ENCODE measurements around the gene FRY.
"Not testable (repeated sequence)": the region's sequence is repeated elsewhere in the genome, so short reads cannot be mapped to it uniquely, and the experiment has no call there.

FRY gene

DNA sequence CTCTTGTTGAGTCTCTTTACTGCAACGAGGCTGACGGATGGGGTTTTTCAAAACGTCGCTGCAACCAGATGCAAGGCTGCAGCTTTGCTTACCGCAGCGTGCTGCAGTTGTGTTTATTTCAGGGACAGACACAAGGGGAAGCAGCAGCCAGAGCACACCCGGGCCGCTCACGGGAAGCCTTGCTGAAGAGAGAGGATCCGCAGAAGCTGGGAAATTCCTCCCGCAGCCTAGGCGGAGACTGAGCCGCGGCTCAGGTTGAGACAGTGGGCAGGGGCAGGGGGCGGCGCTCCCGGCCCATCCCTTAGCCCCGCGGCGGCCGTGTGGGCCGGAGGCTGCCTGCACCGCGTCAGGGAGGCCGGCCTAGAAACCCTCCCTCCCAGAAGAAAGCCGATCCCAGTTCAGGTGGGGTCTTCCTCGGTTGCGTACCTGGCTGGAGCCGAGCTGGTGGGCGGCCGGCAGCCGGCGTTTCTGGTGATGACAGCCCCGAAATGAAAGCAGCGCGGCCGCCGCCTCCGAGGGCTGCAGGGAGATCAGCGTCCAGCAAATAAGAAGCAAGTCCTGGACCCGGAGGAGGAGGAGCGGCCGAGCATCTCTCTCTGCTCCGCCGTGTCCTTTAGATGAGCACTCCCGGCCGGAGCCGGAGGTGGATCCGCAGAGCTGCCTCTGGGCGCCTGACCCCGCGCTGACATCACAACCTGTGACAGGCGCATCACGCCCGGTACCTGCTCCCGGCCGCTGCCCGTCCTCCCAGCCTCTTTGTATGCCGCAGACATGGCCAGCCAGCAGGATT is at the start of gene FRY:
Gene FRY (plus strand): TSS at position 750 of the 790 bp plus-strand sequence. CDS start 22 bp downstream, at position 772.
- DNase-seq, result peak; percentile 42

GRCh38 chr13:31982124-31982523 is 49.5 kb upstream of the FRY start:
- in situ Hi-C loops (cut with HindIII; ENCODE audit: low pct_ligation_motif_present, low pct_unique_long_range_greater_than_20kb, low sequenced_read_pairs), result no loop called here
- peak; percentile 13 for DNase-seq

More for the DNA sequence above, at the start of gene FRY:
- in situ Hi-C loops (cut with HindIII; ENCODE audit: low pct_ligation_motif_present, low pct_unique_long_range_greater_than_20kb, low sequenced_read_pairs), result no loop called here

DNA sequence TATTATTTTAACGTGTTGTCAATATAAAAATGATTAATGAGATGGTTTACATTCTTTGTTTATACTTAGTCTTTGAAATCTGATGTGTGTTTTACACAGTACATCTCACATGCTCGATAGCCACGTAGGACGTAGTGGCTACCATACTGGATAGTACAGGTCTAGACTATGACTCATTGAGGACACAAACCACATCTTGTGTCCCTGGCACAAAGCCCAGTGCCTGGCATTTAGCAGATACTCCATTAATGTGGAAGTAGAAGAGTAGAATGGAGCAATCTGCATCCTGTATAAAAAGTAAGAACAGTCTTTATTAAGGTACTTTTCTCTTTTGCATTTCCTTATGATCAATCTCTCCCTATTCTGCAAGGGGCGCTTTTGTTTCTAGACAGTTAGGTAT is 49.0 kb upstream of the FRY start:
- peak; percentile 88 for DNase-seq
- in situ Hi-C loops (cut with HindIII; ENCODE audit: low pct_ligation_motif_present, low pct_unique_long_range_greater_than_20kb, low sequenced_read_pairs), result no loop called here

GRCh38 chr13:31983696-31984095 is 47.9 kb upstream of the FRY start:
- DNase-seq; in situ Hi-C loops (cut with HindIII; ENCODE audit: low pct_ligation_motif_present, low pct_unique_long_range_greater_than_20kb, low sequenced_read_pairs): not testable (repeated sequence)

- DNase-seq; in situ Hi-C loops (cut with HindIII; ENCODE audit: low pct_ligation_motif_present, low pct_unique_long_range_greater_than_20kb, low sequenced_read_pairs): not testable (repeated sequence)
Observed at GRCh38 chr13:31984388-31984787, 47.2 kb upstream of the FRY start.

DNA sequence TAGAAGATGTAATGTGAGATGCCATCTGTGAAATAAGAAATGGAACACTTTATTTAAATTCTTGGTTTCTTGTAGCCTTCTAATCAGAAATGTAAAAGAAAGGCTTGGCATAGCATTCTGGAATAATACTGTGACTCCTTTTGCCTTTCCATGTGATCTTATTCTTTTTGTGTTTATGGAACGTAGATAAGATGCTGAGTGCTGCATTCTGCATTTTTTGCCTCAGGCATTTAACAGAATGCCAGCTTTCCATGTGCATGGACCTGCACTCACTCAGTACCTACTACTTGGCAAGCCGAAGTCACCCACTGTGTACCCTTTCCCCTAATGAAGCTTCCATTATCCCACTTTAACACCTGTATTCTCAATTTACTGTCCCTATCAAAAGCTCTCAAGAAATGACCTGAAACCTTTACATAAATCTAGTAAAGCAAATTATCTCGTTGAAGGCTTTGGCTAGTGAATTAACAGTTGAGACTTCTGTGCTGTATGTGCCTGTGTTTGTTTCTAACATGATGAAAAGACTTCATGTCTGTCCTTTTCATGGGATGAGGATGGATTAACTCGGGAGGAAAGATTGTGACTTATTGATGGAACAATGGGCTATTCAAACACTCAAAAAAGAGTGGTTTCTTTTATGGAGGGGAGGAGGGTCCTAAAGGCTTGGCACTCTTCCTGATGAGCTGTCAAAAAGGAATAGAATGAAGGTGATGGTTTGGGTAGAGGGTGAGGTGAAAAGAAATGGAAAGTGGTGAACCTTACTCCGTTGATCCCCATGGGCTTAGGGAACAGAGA is 44.7 kb upstream of the FRY start:
- in situ Hi-C loops (cut with HindIII; ENCODE audit: low pct_ligation_motif_present, low pct_unique_long_range_greater_than_20kb, low sequenced_read_pairs), result no loop called here
- DNase-seq, result no peak

DNA sequence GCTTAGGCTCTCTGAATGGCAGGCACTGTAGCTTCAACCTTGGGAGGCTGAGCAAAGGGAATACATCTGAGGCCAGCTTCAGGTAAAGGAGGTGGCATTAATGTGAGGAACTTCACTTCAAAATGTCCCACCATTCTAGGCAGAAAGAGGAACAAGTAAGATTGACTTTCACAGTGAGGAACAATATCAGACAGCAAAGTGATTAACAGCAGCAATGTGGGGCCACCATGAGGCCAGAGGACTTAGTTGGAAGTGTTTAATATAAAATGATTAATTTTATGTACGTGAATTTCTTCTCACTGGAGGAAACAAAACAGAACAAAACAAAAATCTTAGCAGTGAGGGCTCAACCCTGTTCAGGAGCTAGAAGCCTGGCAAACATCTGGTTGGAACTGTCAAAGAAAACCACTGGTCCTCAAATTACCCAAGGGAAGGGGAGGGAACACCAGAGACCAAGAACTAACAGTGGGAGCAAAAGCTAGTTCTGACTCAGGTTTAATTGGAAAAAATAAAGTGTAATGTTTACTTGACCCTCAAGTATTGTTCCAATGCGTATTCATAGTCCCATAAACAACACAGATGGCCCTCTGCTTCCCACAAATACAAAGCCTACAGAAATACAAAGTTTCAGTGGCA is 43.9 kb upstream of the FRY start:
- no peak for DNase-seq
- in situ Hi-C loops (cut with HindIII; ENCODE audit: low pct_ligation_motif_present, low pct_unique_long_range_greater_than_20kb, low sequenced_read_pairs), result no loop called here

GRCh38 chr13:31994367-31994766 is 37.2 kb upstream of the FRY start:
- in situ Hi-C loops (cut with HindIII; ENCODE audit: low pct_ligation_motif_present, low pct_unique_long_range_greater_than_20kb, low sequenced_read_pairs), result not testable (repeated sequence)

DNA sequence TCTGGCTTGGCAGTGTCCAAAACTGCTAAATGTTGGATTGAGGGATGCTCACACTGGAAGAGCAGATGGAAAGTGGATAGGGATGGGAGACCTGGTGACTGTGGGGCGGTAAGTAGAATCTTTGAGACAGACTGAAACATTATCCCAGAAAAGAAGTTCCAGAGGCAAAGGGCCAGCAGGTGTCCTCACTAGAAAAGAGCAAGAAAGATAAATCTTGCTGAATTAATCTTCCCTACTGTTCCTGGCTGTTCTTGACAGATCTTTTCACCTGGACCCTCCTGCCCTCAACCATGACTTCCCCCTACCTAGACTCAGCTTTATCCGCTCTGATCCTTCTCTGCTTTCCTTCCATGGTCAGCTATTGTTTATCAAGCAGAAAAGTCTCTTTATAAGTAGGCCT is 35.0 kb upstream of the FRY start:
- in situ Hi-C loops (cut with HindIII; ENCODE audit: low pct_ligation_motif_present, low pct_unique_long_range_greater_than_20kb, low sequenced_read_pairs), result no loop called here
- DNase-seq, result no peak

More at GRCh38 chr13:31994367-31994766, 37.2 kb upstream of the FRY start:
- DNase-seq, result not testable (repeated sequence)

- no peak for DNase-seq
- in situ Hi-C loops (cut with HindIII; ENCODE audit: low pct_ligation_motif_present, low pct_unique_long_range_greater_than_20kb, low sequenced_read_pairs), result no loop called here
Observed at GRCh38 chr13:31997641-31998040, 33.9 kb upstream of the FRY start.

- in situ Hi-C loops (cut with HindIII; ENCODE audit: low pct_ligation_motif_present, low pct_unique_long_range_greater_than_20kb, low sequenced_read_pairs), result no loop called here
- DNase-seq, result no peak
Observed at GRCh38 chr13:31998131-31998530, 33.4 kb upstream of the FRY start.

DNA sequence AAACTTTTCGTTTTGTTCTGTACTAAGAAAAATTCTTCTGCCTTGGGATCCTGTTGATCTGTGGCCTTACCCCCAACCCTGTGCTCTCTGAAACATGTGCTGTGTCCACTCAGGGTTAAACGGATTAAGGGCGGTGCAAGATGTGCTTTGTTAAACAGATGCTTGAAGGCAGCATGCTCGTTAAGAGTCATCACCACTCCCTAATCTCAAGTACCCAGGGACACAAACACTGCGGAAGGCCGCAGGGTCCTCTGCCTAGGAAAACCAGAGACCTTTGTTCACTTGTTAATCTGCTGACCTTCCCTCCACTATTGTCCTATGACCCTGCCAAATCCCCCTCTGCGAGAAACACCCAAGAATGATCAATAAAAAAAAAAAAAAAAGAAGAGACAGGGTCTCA is 30.8 kb upstream of the FRY start:
- in situ Hi-C loops (cut with HindIII; ENCODE audit: low pct_ligation_motif_present, low pct_unique_long_range_greater_than_20kb, low sequenced_read_pairs); DNase-seq: not testable (repeated sequence)

DNA sequence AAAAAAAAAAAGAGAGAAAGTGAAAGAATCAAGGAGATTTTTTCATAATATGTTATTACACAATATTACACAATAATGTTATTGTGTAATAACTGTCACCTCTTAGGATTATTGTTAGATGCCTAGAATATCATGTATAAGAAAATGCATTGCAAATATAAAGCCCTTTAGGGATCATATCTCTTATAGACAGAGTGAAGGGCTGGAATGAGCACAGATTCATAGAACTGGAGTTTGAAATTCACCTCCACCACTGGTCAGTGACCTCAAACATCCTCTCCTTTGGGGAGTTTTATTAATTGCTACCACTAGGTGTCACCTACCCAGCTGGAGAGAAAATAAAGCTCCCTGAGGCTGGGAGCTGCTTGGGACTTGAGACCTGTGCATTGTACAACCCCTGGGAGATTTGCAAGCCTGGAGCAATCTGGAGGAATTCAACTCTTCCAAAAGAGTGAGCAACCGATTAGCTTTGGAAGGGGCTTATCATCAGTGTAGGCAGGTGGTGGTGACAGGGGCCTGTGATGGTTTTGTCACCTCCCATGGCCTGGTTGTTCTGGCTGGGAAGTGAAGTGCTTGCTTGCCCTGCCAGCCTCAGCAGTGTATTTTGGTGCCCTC is 30.3 kb upstream of the FRY start:
- in situ Hi-C loops (cut with HindIII; ENCODE audit: low pct_ligation_motif_present, low pct_unique_long_range_greater_than_20kb, low sequenced_read_pairs), result no loop called here
- peak; percentile 38 for DNase-seq

DNA sequence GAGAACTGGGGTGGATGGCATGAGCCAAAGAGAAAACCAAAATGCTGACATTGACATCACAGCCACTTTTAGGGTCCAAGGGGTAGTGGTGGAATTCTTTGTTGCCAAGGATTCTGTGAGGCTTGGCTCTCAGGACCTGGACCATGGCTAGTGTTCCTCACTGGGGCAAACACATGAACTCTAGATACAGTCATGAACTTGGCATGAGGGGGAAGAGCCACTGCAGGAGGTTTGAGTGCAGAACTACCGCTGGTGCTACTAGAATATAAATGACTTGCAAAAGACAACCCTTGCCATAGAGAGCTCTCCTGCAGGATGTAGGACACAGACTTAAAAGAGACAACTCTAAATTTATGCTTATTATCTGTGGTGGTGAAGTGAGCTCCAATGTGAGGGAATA is 29.8 kb upstream of the FRY start:
- in situ Hi-C loops (cut with HindIII; ENCODE audit: low pct_ligation_motif_present, low pct_unique_long_range_greater_than_20kb, low sequenced_read_pairs), result no loop called here
- no peak for DNase-seq

- DNase-seq, result no peak
- in situ Hi-C loops (cut with HindIII; ENCODE audit: low pct_ligation_motif_present, low pct_unique_long_range_greater_than_20kb, low sequenced_read_pairs), result no loop called here
Observed at GRCh38 chr13:32002873-32003272, 28.7 kb upstream of the FRY start.

DNA sequence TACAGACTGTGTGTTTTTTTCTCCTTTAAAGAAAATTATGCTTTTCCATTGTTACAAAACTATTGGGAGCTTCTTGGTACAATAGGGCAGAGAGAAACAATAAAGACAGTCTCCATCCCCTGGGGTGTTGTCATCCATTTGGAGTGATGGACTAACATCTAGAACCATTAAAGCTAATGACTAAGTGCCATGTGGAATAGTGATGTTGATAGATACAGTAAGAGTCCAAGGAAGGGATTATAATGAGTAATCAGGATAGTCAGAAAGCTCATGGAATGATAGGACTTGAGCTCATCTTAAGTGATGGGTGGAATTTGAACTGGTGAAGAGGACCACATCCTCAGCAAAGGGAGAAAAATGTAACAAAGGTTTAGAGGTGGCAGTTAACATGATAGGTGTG is 24.1 kb upstream of the FRY start:
- in situ Hi-C loops (cut with HindIII; ENCODE audit: low pct_ligation_motif_present, low pct_unique_long_range_greater_than_20kb, low sequenced_read_pairs), result no loop called here
- no peak for DNase-seq

- no peak for DNase-seq
- in situ Hi-C loops (cut with HindIII; ENCODE audit: low pct_ligation_motif_present, low pct_unique_long_range_greater_than_20kb, low sequenced_read_pairs), result no loop called here
Observed at GRCh38 chr13:32008518-32009175, 22.9 kb upstream of the FRY start.

DNA sequence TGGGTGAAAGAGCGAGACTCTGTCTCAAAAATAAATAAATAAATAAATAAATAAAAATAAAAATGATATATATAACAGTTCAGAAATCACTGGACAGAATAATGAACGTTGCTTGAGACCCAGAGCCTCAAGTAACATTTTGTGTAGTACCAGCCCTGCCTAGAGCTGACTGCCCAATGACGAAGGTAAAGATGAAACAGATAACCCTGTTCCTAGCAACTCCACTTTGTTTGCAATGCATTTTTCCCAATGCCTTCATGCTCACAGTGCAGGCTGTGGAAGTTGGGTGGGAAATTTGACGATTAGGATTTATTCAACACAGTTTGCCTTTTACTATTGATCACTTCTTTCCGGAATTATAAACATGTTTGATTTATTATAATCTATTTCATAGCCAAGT is 22.2 kb upstream of the FRY start:
- no peak for DNase-seq
- in situ Hi-C loops (cut with HindIII; ENCODE audit: low pct_ligation_motif_present, low pct_unique_long_range_greater_than_20kb, low sequenced_read_pairs), result no loop called here

Data from ACHN (cell line).